Suprapubic skin (tissue), 4 donors: Measurements from ENCODE around the gene NEAT1. TPM values are rescaled to one million over a fixed set of nuclear protein-coding genes. Genes with fewer than 3 reads are reported as not detected.
A peak's percentile ranks its signal among the peaks of the same experiment; 100 is the strongest.

Experiments used
- DNase-seq, 2 donors: peaks; one replicate each; pipeline ENCODE4 v3.0.0-alpha.2; 2019; ENCODE audit warnings: low spot score in 2 of 2
- H3K27ac ChIP-seq: fragments of 200-600 bp; sonication (generic); one replicate; pipeline ENCODE4 v1.5.1; 2019
- H3K27me3 ChIP-seq: fragments of 200-600 bp; sonication (generic); one replicate; pipeline ENCODE4 v1.5.1; 2019
- H3K36me3 ChIP-seq: fragments of 200-600 bp; sonication (generic); one replicate; pipeline ENCODE4 v1.5.1; 2019
- H3K4me1 ChIP-seq: fragments of 200-600 bp; sonication (generic); one replicate; pipeline ENCODE4 v1.5.1; 2019
- H3K4me3 ChIP-seq: fragments of 200-600 bp; sonication (generic); one replicate; pipeline ENCODE4 v1.5.1; 2019; ENCODE audit warnings: mild to moderate bottlenecking
- H3K9me3 ChIP-seq: fragments of 200-600 bp; sonication (generic); one replicate; pipeline ENCODE4 v1.5.1; 2019
- EP300 ChIP-seq: sonication (generic); formaldehyde crosslinking; IDR thresholded peaks from one replicate; pipeline ENCODE4 v1.6.1; 2017; ENCODE audit warnings: antibody characterized with exemption
- POLR2A ChIP-seq, 2 donors: fragments of 450-650 bp; IDR thresholded peaks; one replicate each; pipeline ENCODE4 v1.6.1; 2017; ENCODE audit warnings: antibody characterized with exemption in 2 of 2, mild to moderate bottlenecking in 2 of 2, moderate library complexity in 2 of 2
- POLR2AphosphoS5 ChIP-seq, 3 donors: sonication (generic); formaldehyde crosslinking; IDR thresholded peaks; one replicate each; pipeline ENCODE4 v1.6.1; 2017; ENCODE audit warnings: antibody characterized with exemption in 3 of 3
- WGBS: methylation state at CpG from one replicate; pipeline ENCODE4 v1.1.5; 2018; 5-methylcytosine and 5-hydroxymethylcytosine counted together
- total RNA-seq, 4 donors: library from RNA; depleted of rRNA; stranded (reverse); fragments of >200 nt; gene quantifications; one replicate each; pipeline ENCODE4 v1.1.0, GENCODE V29; 2016
- TF ChIP-seq, protein P1 (sequence below), 2 donors: fragments of 200-600 bp in 1 of 2; fragments of 450-650 bp in 1 of 2; sonication (generic) in 1 of 2; IDR thresholded peaks; one replicate each; pipeline ENCODE4 v1.5.1; 2016 to 2019; ENCODE audit warnings: antibody characterized with exemption in 2 of 2, mild to moderate bottlenecking in 1 of 2, moderate library complexity in 1 of 2

NEAT1 gene
- total RNA-seq, 4 donors from 2014 or later = 336 to 2,041 (median 481) TPM

DNA sequence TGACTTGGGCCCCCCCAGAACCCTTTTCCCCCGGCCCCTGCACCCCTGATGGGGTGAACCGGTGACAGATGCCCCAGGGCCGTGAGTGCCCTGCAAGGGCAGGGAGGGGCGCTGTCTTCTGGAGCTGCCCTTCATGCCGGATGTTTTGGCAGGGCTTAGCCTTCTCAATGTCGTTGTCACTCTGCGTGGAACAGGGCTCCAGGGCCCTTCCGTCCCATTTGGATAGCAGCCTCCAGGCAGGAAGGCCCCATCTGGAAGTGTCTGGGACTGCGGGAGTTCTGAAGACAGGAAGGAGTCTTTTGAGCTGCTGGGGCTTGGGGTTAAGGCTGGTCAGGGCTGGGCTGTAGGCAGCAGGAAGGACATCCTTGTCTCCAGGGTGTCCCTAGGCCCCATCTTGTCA lies 31.6 kb upstream of the NEAT1 start:
- 39% methylated on average over 2 of the region's 9 CpGs for WGBS
- Histone ChIP-seq H3K9me3 (no peaks in the 10 kb centered on the region), H3K27ac (peak overlapping the region; percentile 71), H3K27me3 (no peaks in the 10 kb centered on the region), H3K36me3 (peaks cover 40% of the 10 kb centered on the region), H3K4me1 (peaks cover 66% of the 10 kb centered on the region), H3K4me3 (peak overlapping the region; percentile 35)
- no peak for DNase-seq
- TF ChIP-seq, protein P1, sequence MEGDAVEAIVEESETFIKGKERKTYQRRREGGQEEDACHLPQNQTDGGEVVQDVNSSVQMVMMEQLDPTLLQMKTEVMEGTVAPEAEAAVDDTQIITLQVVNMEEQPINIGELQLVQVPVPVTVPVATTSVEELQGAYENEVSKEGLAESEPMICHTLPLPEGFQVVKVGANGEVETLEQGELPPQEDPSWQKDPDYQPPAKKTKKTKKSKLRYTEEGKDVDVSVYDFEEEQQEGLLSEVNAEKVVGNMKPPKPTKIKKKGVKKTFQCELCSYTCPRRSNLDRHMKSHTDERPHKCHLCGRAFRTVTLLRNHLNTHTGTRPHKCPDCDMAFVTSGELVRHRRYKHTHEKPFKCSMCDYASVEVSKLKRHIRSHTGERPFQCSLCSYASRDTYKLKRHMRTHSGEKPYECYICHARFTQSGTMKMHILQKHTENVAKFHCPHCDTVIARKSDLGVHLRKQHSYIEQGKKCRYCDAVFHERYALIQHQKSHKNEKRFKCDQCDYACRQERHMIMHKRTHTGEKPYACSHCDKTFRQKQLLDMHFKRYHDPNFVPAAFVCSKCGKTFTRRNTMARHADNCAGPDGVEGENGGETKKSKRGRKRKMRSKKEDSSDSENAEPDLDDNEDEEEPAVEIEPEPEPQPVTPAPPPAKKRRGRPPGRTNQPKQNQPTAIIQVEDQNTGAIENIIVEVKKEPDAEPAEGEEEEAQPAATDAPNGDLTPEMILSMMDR (IDR thresholded peaks at IDR 0.05) = peak in 1 of 2 donors; percentile 7
- no peak for TF ChIP-seq POLR2AphosphoS5 (IDR thresholded peaks at IDR 0.05)

DNA sequence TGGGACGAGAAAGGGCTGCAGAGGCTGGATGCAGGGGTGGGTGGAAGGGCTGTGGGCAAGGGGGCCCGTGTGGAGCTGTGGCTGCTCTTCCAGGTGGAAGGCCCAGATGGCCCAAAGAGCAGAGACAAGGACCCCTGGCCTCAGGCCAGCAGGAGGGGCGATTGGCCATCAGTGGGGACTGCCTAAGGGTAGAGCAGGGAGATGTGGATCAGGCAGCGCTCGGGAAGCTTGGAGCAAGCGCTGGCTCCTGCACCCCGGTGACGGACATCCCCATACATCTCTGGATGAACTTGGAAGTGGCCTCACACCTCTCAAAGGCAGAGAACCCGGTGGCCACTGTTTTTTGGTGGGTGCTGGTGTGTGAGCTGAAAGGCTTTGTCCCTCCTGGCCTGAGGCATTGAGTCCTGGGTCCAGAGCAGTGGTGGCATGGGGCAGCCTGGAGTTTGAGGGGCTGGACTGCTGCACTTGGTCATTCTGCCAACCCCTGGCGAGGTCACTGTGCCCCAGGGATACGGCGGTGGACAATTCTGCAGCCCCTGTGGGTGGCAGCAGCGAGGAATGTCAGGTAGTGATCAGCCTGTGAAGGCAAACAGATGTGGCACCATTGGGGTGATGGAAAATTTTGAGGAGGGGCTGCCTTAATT lies 30.3 kb upstream of the NEAT1 start:
- Histone ChIP-seq H3K27ac (peak overlapping the region; percentile 71), H3K27me3 (no peaks in the 10 kb centered on the region), H3K4me1 (peaks cover 56% of the 10 kb centered on the region), H3K9me3 (no peaks in the 10 kb centered on the region), H3K36me3 (peaks cover 53% of the 10 kb centered on the region), H3K4me3 (no peak overlapping the region)
- WGBS = 82% methylated on average over 12 of the region's 13 CpGs
- TF ChIP-seq EP300 = no peak
- TF ChIP-seq, protein P1 (IDR thresholded peaks at IDR 0.05) = no peak
- no peak for TF ChIP-seq POLR2A (IDR thresholded peaks at IDR 0.05)
- TF ChIP-seq POLR2AphosphoS5 (IDR thresholded peaks at IDR 0.05) = no peak
- no peak for DNase-seq

DNA sequence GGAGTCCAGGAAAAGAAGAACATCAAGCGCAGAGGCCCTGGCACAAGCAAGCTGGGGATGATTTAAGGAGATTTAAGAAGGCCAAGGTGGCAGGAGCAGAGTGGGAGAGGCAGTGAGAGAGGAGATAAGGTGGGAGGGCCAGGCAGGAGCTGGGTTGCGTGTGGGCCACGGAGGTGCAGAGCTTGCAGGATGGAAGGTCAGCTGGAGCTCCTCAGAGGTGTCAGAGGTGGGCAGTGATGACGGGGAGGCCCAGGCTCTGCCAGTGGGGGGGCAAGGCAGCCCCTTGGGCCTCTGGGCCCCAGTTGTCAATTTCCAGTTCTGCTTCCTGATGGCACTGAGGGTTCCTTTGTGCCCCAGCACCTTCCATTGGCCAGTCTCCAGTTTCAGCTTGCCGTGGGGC lies 29.7 kb upstream of the NEAT1 start:
- 79% methylated on average over 5 of the region's 5 CpGs for WGBS
- H3K4me1 ChIP-seq = peaks cover 50% of the 10 kb centered on the region
- no peak overlapping the region for H3K27ac ChIP-seq
- H3K4me3 ChIP-seq = no peak overlapping the region
- TF ChIP-seq, protein P1 (IDR thresholded peaks at IDR 0.05) = no peak
- TF ChIP-seq POLR2AphosphoS5 (IDR thresholded peaks at IDR 0.05) (no peak), EP300 (no peak), POLR2A (IDR thresholded peaks at IDR 0.05) (no peak)
- peaks cover 59% of the 10 kb centered on the region for H3K36me3 ChIP-seq
- no peaks in the 10 kb centered on the region for H3K9me3 ChIP-seq
- no peak for DNase-seq
- H3K27me3 ChIP-seq = no peaks in the 10 kb centered on the region

DNA sequence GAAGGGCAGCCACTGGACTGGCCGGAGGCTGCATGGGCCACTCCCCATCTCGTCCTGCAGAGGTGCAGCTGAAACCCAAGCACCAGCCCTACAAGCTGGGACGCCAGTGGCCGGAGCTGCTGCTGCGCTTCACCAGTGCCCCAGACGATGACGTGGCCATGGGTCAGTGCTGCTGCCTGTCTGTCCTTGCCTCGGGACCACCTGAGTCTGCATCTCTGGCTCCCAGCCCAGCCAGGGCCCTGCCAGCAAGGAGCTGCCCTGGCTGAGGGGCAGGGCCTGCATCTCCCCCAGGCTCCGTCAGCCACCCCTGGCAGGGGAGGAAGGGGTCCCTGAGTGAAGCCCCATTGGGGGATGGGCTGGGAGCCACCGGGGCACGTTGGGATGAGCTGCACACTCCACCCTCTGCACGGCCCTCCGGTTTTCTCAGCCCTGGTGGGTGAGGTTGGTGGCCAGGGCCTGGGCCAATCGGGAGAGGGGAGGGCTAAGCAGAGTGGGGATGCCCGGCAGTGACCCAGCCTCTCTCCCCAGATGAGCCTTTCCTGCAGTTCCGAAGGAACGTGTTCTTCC lies 29.0 kb upstream of the NEAT1 start:
- Histone ChIP-seq H3K4me1 (peaks cover 43% of the 10 kb centered on the region), H3K9me3 (no peaks in the 10 kb centered on the region), H3K27me3 (no peaks in the 10 kb centered on the region), H3K36me3 (peaks cover 66% of the 10 kb centered on the region), H3K4me3 (no peak overlapping the region), H3K27ac (no peak overlapping the region)
- DNase-seq = no peak
- TF ChIP-seq POLR2A (IDR thresholded peaks at IDR 0.05) = no peak
- TF ChIP-seq, protein P1 (IDR thresholded peaks at IDR 0.05) = no peak
- no peak for TF ChIP-seq EP300
- TF ChIP-seq POLR2AphosphoS5 (IDR thresholded peaks at IDR 0.05) = no peak
- 91% methylated on average over 4 of the region's 17 CpGs for WGBS

DNA sequence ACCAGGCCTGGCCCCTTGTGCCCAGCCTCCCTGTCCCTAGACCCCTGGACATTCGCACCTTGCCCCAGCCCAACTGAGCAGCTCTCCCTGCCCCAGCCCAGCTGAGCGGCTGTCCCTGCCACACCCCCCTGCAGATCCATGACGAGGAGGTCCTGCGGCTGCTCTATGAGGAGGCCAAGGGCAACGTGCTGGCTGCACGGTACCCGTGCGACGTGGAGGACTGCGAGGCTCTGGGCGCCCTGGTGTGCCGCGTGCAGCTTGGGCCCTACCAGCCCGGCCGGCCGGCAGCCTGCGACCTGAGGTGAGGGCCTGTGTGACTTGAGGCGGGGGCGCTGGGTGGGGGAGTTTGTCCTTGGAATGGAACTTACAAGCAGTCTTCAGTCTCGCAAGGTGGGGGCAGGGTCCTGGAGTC lies 28.5 kb upstream of the NEAT1 start:
- Histone ChIP-seq H3K4me1 (peaks cover 38% of the 10 kb centered on the region), H3K9me3 (no peaks in the 10 kb centered on the region), H3K36me3 (peaks cover 72% of the 10 kb centered on the region), H3K4me3 (no peak overlapping the region), H3K27ac (no peak overlapping the region), H3K27me3 (no peaks in the 10 kb centered on the region)
- no peak for TF ChIP-seq POLR2AphosphoS5 (IDR thresholded peaks at IDR 0.05)
- no peak for TF ChIP-seq EP300
- TF ChIP-seq, protein P1 (IDR thresholded peaks at IDR 0.05) = no peak
- no peak for TF ChIP-seq POLR2A (IDR thresholded peaks at IDR 0.05)
- WGBS = 93% methylated on average over 2 of the region's 20 CpGs
- DNase-seq = no peak
